GM13976 (cell line): ENCODE measurements around the gene PLXNC1.

Source experiments
- DNase-seq: peaks from one replicate; pipeline ENCODE4 v3.0.0; 2012; ENCODE audit warnings: low spot score
- in situ Hi-C: fragments of 300-500 bp; cut with MboI; formaldehyde crosslinking; loops from one replicate; pipeline ENCODE4 v1.12.0; 2022; ENCODE audit warnings: low sequenced_read_pairs, mixed read lengths, inconsistent platforms; ENCODE audit not compliant: unreplicated experiment
- TF ChIP-seq, protein P1 (sequence below): IDR thresholded peaks from 2 replicates; pipeline ENCODE4 v1.5.1; 2012; ENCODE audit warnings: borderline replicate concordance, mild to moderate bottlenecking; ENCODE audit not compliant: insufficient read depth; ENCODE audit errors: extremely low read depth, missing control alignments, control extremely low read depth

Gene PLXNC1

DNA sequence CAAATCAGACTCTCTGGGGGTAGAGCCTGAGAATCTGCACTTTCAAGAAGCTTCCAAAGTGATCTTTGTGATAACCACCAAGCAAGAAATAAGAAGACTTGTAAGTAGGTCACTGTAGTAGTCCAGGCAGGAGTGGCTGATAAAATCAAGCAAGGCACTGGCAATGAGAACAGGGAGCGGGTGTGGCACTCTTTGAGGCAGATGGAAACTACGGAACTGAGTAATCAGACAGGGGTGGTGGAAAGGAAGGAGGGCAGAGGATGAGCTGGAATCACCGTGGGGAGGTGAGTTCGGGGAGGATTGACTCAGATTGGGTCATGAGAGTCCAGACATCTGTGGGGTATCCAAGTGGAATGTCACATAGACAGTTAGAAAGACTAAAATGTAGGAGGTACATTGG is 44.4 kb upstream of the PLXNC1 start:
- TF ChIP-seq, protein P1, sequence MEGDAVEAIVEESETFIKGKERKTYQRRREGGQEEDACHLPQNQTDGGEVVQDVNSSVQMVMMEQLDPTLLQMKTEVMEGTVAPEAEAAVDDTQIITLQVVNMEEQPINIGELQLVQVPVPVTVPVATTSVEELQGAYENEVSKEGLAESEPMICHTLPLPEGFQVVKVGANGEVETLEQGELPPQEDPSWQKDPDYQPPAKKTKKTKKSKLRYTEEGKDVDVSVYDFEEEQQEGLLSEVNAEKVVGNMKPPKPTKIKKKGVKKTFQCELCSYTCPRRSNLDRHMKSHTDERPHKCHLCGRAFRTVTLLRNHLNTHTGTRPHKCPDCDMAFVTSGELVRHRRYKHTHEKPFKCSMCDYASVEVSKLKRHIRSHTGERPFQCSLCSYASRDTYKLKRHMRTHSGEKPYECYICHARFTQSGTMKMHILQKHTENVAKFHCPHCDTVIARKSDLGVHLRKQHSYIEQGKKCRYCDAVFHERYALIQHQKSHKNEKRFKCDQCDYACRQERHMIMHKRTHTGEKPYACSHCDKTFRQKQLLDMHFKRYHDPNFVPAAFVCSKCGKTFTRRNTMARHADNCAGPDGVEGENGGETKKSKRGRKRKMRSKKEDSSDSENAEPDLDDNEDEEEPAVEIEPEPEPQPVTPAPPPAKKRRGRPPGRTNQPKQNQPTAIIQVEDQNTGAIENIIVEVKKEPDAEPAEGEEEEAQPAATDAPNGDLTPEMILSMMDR: no peak
- DNase-seq: no peak
- in situ Hi-C loops: no loop called here

DNA sequence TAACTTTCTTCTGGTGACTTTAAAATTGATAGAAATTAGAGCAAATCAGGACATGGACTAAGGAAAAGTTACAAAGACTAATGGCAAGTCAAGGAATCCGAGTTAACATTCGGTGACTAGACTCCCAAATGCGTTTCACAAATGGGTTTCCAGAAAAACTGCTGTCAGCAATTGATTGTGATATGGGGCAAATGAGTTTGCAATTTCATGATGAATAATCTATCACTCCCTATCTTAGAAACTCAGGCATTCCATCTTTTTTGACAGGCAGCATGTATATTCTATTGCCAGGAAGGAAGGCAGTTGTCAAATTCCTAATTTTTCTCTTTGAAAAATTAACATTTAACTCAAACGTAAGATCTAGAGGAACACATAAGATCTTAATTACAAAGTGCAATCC is 40.5 kb upstream of the PLXNC1 start:
- TF ChIP-seq, protein P1: no peak
- DNase-seq: no peak
- in situ Hi-C loops: no loop called here

DNA sequence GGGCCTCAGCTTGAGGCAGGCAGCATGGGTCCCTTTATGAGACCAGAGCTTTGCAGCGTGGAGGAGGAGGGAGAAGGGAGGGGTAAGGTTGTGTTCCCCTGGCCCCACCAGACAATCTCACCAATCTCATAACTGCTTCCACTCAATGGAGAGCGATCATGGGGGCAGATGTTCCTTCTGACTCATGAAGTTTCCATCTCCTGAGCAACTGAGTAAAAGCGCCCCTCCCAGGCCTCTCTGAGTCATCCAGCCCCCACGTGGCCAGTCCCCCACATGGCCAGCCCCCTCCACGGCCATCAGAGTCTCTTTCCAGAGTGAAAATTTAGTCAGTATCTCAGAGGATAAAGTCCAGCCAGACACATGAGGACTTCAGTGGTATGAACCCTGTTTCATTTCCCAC is 39.2 kb upstream of the PLXNC1 start:
- DNase-seq: peak; percentile 59
- in situ Hi-C loops: no loop called here
- TF ChIP-seq, protein P1: no peak

DNA sequence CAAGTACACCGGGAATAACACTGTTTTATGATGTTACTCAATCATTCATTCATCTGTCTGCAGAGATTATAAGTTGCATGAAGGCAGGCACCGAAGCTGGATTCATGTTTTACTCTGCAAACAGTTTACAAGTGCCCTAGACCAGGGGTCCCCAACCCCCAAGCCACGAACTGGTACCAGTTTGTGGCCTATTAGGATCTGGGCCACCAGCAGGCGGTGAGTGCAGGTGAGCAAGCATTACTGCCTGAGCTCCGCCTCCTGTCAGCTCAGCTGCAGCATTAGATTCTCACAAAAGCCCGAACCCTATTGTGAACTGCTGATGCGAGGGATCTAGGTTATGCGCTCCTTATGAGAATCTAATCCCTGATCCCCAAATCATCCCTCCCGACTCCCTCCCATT is 38.1 kb upstream of the PLXNC1 start:
- no peak for DNase-seq
- in situ Hi-C loops: no loop called here
- TF ChIP-seq, protein P1: no peak

DNA sequence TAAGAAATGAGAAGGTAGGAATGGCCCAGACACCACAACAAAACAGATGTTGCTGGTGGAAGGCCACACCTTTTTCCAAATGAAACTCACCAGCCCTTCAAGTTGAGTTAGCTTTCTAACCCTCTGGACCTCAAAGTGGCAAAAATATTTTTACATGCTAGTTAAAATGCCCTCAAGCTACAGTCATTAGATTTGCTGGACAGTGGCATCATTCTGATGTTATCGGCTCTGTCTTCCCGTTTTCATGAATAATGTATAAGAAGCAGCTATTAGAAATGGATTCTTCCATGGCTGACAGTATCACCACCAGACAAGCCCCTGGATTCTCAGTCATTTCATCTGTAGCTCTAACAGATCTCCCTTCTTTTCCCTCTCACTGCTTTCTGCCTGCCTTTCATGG is 37.1 kb upstream of the PLXNC1 start:
- in situ Hi-C loops: no loop called here

DNA sequence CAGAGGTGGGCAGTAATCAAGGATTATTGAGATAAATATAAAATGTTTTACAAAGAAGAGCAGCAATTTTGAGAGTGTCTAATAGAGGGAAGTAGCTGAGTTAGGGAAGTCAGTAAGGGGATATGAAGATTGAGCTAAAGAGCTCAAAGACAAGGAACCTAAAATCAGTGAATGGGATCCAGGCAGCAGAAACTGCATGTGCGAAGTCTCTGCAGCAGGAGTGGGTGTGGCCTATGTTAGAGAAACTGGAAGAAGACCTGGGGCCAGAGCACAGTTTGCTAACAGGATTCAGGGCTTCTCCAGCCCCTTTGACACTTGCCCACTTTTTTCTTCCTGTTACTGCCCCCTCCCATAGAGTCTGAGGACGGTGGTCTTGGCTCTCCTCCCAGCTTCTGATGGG is 36.3 kb upstream of the PLXNC1 start:
- in situ Hi-C loops: no loop called here
- no peak for DNase-seq
- TF ChIP-seq, protein P1: no peak

More for the DNA sequence above, 37.1 kb upstream of the PLXNC1 start:
- TF ChIP-seq, protein P1: no peak
- no peak for DNase-seq

DNA sequence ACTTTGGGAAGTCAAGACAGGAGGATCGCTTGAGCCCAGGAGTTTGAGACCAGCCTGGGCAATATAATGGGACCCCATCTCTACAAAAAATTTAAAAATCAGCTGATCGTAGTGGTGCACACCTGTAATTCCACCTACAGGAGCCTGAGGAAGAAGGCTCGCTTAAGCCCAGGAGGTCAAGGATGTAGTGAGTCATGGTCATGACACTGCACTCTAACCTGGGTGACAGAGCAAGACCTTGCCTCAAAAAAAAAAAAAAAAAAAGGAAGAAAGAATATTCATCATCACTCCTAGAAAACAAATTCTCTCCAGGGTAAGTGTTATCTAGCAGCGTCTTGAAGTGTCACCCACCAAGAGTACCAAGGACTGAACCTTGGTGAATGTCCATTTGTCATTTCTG is 34.2 kb upstream of the PLXNC1 start:
- TF ChIP-seq, protein P1: no peak
- in situ Hi-C loops: no loop called here
- DNase-seq: no peak
